ENCODE measurements around the gene GABRD. TPM values are rescaled to one million over a fixed set of nuclear protein-coding genes. Genes with fewer than 3 reads are reported as not detected.

Gene GABRD
- total RNA-seq, 1 donor from 2014 or later, result not detected

DNA sequence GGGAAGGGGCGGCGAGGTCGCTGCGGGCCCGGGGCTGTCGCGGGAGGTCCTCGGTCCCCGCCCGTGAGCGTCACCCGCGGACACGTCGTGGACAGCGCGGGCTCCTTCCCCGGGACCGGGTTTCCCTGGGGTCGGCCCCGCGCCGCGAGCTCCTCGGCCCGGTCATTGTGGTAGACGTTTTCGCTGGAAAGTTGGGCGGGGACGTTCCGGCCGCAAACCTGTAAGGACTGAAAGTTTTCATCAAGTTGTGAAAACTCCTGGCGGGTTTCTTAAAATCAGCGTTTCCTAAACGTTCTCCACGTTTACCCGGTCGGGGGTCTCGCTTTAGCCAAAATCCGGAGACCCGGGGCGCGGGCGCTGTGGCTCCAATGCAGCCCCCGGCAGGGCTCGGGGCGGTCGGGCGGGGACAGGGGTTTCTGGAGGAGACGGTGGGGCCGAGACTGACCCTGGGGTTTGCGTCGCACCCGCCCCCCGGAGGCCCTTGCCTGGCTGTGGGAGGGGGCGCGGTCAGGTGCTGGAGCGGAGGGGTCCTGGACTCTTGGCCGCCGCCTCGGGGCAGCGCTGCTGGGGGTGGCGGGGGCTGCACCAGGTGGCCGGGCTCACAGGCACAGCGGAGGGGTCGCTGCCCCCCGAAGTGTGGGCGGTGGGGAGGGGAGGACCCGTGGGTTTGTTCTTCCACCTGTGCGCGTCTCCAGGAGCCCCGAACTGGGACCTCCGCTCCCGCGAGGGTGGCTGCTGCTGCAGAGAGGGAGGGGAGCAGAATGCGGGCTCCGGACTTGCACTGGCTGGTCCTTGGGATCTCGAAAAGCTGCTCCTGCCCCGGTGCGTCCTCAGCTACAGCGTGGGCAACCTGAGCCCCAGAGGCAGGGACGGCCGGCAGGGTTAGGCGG, 31.9 kb downstream of the GABRD start:
- DNase-seq (ENCODE audit: low spot score), result no peak
- no peak for ATAC-seq

DNA sequence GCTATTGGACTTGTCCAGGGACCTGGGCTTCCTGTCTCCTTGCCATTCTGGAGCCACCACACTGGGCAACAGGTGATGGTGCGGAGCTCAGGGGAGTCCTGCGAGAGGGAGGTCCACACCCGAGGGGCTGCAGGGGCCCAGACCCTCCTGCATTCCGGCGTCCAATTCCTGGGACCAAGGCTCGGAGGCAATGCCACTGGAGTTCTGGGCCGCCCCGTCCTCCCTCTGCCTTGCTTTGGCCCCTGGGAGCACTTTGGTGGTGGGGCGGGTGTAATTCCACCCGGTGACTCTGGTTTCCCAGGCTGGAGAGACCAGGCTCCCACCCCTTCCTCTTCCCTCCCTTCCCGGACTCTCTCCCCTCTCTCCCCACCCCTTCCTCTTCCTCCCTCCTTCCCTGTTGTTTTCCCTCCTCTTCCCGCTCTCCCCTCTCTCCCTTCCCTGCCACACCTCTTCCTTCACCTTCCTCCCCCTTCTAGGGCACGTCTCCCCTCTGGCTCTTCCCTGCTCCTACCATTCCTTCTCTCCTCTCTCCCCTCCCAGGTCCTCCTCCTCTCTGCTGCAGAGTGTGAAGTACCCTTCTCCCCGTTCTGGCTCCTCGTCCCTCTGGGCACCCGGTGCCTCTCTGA, 33.0 kb downstream of the GABRD start:
- DNase-seq (ENCODE audit: low spot score) (no peak), ATAC-seq (no peak)

DNA sequence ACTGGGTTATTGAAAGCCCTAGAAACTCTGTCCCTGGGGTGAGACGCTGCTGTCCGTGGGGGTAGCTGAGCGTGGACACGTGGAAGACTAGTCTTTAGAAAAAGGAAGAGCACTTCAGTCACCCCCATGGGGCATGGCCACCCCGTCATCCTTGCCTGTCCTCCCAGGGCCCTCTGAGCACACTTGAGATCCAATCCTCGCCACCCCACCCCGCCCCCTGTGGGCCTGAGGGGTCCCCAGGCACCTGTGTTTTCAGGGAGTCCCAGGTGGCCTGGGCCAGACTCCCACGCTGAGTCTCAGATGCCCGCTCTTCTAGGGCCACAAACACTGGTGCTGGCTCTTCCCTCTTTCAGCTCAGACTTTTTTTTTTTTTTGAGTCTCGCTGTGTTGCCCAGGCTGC, 33.6 kb downstream of the GABRD start:
- DNase-seq (ENCODE audit: low spot score) (no peak), ATAC-seq (no peak)

DNA sequence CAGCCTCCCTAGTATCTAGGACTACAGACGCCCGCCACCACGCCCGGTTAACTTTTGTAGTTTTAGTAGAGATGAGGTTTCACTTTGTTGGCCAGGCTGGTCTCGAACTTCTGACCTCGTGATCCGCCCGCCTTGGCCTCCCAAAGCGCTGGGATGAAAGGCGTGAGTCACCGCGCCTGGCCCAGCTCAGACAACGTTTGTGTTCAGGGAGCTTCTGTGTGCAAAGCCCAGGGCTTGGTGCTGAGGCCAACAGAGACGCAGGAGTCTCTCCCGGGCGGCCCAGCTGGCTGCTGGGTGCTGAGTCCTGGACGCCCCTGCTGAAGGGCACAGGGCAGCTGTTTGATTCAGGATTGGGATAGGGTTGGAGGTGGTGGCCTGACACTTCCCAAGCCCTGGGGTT, 34.1 kb downstream of the GABRD start:
- ATAC-seq, result no peak
- DNase-seq (ENCODE audit: low spot score), result no peak

DNA sequence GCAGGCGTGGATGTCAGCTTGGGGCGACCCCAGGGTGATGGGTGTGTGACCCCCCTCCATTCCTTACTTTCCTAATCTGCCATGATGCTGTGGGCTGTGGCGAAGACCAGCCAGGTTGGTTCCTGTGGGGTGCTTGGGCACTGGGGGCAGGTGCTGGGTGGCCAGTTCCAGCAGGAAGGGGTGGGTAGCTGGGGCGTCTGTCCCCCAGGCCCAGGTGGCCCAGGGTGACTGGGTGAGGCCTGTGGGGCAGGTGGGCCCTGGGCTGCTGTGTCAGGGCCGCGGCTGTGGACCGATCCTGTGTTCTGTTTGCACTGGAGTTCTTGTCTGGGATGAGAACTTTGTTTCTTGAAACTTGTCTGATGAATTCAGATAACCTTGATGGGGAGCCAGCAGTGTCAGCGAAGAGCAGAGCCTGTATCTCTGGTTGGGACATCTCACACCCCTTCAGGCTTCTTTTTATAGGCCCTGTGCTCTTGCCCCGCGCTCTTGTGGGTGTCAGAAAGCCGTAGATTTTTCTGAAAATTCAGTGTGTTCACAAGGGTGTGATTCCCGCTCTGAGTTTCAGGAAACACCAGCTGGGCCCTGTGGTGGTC, 34.7 kb downstream of the GABRD start:
- ATAC-seq (no peak), DNase-seq (ENCODE audit: low spot score) (no peak)

DNA sequence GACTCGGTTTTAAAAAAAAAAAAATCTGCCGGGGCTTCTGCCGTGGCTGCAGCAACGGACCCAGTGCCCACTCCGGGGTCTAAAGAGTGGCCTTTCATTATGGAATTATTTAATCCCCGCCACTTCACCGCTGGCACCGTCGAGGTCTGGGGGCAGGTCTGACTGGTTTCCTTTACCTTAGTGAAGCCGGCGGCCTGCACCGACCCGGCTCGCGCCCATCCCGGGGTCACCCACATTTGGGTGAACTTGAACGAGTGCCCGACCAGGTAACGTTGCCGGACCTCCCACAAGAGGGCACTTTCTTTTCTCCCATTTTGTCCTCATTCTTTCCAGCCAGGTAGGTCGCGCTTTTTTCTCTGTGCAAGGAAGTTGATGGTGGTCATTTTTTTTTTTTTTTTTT, 35.4 kb downstream of the GABRD start:
- ATAC-seq (no peak), DNase-seq (ENCODE audit: low spot score) (no peak)

DNA sequence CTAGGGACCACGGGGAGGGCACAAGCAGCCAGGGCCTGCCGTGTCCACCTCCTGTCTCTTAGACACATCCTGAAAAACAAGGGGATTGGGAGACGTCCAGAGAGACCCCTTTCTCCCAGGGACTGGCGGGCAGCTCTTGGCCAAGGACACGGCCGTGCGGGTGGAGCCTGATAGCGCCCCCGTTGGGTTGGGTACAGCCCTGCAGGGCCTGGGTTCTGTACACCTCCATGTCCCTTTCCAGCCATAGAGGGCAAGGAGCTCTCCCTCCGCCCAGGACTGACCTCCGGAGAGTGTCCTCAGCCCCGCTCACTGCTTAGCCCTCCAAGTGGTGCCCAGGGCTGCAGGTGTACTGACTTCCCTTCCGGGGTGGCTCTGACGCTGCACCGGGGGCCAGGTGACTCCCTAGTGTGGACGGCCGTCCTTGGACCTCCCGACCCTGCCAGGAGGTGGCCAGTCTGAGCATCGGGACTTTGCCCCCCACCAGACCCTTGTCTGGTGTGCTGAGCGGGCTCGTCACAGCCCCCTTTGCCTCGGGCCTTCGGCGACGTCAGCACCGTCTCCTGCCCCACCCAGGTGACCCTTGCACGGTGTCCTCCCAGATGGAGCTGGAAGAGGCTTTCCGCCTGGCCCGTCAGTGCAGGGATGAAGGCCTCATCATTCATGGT, 36.9 kb downstream of the GABRD start:
- ATAC-seq, result no peak
- DNase-seq (ENCODE audit: low spot score), result no peak

DNA sequence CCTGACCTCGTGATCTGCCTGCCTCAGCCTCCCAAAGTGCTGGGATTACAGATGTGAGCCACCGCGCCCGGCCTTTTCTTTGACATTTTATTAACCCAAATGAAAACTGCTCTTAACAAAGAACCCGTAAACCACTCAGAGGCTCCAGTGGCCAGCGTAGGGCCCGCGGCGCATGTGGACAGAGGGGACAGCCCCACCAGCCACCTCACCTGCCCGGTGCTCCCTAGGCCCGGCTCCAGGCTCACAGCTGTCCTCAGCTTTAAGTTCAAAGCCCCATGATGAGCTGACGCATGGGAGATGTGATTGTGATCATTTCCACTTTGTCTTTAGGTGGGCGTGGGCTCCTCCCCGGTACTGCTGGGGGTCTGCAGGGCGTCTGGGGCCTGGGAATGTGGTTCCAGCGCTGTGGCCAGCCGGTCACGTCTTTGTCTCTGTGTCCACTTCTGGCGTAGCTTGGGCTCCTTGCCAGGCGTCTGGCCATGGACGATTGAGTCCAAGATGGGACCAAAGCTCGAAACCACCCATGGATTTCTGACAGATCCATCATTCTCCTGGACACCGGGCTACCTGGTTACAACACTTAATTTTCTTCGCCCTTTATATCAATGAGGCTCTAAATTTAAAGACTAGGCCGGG, 37.9 kb downstream of the GABRD start:
- no peak for ATAC-seq
- no peak for DNase-seq (ENCODE audit: low spot score)

DNA sequence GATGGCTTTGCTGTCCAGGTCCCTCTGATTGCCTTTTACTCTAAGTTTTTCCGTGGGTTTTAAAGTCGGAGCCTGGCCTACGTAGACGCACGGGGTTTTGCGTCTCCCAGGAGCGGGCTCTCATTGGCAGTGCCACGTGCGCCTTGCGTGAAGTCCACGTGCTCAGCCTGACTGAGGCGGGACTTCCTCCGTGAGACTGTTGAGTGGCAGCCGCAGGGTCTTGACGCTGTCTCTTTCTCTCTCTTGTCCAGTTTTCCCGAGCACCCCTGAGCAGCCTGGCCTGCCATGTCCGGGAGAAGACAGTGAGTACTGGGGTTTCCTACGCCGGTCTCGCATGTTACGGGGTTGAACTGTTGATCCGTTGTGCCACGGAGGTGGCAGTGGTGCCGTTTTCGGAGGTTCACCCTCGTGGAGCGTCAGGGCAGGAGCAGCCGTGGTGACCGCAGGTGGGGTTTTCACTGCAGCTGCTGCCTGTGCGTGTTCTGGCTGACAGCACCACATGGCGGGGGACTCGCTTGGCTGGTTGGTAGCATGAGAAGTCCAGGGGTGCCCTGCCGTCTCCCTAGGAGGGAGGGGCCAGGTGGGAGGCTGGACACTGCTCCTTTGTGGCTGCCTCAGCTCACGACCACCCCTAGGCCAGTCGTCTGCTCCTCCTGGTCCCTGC, 40.3 kb downstream of the GABRD start:
- DNase-seq (ENCODE audit: low spot score) (no peak), ATAC-seq (no peak)

DNA sequence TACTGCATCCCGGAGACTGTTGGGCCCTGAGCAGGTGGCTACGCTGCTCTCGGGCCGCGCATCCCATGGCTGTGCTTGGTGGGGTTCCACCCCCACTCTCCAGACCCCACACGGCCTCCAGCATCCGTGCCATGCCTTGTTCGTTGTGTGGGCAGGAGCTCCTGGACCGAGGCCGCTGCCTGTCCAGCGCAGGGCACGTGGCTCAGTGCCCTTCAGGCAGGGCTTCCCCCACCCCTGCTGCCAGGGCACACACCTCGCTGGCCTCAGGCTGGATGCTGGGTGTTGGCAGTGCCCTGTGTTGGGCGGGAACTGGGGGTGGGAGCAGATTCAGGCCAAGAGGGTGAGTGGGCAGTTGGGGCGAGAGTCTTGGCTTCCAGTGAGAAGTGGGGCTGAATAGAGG, 40.9 kb downstream of the GABRD start:
- ATAC-seq (no peak), DNase-seq (ENCODE audit: low spot score) (no peak)

DNA sequence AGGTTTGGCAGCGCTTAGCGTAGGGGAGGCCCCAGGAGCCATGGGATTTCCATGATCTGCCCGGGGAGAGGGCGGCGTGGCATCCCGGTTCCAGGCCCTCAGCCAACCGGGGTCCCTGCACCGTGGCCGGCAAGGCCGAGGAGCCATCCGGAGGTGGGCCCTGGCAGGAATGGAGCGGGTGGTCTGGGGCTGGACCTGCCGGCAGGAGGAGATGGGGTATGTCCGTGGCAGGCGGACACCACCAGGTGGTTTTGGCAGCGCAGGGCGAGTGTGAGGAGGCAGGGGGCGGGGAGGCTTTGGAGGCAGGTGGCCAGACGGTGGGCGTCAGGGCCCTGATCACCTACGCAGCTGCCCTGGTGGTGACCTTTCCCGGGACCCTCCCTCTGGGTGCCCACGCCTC, 41.4 kb downstream of the GABRD start:
- no peak for DNase-seq (ENCODE audit: low spot score)
- ATAC-seq, result no peak

DNA sequence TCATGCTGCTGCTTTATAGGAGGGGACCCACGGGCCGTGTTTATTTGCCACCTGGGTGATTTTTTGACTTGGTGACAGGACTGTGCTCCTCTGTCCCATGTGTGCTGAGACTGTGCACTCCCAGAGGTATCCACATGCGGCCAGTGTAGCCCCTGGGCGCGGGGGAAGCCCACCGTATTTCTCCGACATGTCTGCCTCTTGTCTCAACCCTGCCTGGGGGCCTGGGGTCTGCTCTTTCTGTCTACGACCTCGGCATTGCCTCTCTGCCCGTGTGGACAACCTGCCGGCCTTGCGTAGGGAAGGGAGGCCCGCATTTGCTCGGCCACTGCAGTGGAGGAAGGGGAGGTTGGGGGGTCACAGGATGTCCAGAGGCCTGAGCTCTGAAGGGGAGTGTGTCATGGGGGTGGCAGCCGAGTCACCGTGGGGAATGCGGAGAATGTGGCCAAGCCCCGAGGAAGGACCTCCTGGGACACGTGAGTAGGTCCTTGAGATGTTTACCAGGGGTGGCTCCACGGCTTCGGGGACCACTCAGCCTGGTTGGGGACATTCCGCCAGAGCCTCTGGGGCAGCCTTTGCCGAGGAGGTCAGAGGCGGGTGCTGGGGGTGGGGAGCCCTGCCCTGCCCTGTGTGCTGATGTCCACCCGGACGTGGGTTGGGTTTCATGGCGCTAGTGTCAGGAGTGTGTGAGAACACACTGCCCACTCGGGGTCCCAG, 42.1 kb downstream of the GABRD start:
- DNase-seq (ENCODE audit: low spot score), result no peak

DNA sequence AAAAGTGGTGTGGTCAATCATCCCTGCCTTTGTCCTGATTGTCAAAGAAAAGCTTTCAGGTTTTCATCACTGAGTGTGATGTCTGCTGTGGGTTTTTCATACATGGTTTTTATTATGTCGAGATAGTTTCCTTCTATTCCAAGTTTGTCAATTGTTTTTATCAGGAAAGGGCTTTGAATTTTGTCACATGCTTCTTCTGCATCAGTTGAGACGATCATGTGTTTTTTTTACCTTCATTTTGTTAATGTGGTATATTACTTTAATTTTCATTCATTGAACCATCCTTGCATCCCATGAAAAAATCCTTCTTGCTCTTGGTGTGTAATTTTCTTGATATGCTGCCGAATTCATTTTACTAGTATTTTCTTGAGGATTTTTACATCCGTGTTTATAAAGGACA, 46.6 kb downstream of the GABRD start:
- ATAC-seq, result no peak
- DNase-seq (ENCODE audit: low spot score), result no peak

More for the DNA sequence above, 42.1 kb downstream of the GABRD start:
- peak; percentile 11 for ATAC-seq

DNA sequence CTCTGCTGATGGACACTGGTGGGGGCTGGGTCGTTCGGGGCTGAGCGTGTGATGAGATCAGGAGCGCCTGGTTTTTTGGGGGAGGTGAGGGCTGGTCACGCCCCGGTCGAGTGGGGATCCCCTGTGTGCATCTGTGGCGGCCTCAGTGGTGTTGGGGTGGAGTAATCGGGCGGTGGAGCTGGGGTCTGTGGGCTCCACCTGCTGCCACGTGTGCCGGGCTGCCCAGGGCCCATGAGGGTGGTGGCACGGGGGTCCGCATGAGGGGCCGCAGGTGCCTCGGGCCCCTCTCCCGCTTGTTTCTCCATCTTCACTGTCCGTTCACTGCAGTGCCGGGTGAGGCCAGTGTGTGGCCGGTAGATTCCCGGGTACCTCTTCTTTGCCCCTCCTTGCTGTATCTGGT, 48.2 kb downstream of the GABRD start:
- ATAC-seq (no peak), DNase-seq (ENCODE audit: low spot score) (no peak)

DNA sequence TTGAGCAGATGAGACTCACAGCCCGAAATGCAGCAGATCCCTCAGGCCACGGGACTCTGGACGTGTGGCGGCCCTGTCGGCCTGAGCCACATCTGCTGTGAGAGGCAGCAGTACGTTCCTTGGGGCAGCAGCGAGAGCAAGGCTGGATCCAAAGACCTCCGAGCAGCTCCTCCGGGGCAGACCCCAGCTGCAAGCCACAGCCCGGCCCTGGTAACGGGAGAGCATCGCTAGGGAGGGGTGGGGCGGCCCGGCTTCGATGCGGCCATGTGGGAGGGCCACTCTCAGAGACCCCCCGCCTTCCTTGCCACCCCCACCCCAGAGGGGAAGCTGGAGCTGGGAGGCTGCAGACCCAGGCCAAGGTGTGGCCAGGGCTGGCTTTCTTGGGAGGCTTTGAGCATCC, 48.8 kb downstream of the GABRD start:
- DNase-seq (ENCODE audit: low spot score), result no peak
- ATAC-seq, result no peak

DNA sequence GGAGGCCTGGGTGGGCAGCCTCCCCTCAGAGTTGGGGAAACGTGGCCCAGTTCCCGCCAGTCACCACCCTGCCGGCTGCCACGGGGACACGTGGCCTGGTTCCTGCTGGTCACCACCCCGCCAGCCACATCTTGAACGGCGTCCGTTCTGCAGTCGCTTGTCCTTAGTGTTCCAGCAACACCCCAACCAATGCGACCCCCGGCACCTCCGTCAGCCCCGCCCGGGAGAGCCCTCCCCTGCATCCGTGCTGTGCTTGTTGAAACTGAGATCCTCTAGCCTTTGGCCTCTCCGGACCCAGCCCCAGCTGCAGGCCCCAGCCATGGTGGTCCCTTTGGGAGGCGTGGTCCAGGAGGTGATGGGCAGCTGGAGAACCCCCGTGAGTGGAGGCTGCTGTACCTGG, 49.8 kb downstream of the GABRD start:
- no peak for DNase-seq (ENCODE audit: low spot score)
- ATAC-seq, result no peak

DNA sequence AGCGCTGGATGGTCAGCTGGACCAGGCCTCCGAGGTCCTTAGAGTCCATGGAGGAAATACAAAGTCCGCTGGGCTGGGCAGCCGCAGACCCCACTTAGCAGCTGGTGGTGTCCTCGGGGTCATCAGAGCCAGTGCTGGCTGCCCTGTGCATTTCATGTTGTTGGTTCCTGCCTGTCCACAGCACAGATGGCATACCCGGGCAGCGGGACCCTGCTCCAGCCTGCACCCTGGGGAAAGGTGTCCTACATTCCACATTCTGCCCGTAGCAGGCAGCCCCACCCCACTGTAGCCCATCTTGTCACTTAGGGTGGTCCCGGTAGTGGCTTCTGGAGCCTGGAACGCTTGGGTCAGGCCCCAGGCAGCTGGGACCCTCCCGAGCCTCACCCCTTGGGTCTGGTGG, 50.9 kb downstream of the GABRD start:
- ATAC-seq (no peak), DNase-seq (ENCODE audit: low spot score) (no peak)

DNA sequence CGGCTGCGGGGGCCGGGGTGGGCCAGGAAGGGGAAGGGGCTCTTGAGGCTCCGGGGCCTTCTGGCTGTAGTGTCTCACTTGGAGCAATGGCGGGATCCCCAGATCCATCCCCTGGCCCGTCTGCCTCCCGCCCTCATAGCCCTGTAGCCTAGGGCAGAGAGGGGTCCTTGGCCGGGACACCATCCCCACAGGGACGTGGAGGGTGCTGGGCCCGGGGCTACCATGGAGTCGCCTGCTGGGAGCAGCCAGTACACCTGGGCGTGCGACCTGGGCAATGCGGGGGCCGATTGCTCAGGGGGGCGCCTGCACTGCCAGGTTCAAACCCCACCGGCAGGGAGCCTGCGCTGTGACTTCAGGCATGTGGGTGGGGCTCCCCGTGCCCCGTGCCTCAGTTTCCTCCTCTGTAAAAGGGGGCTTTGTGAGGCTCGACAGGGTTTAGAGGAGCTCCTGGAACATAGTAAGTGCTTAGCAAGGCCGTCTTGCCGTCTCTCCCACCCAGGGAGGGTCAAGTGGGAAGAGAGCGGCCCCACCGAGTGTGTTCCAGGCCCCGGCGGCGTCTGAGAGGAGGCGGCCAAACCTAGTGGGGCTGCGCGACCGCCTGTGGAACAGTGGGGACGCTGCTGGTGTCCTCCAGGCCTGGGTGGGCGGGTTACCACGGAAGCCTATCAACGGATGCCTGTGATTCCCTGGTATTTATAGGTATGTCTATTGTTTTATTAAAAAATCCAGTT, 51.8 kb downstream of the GABRD start:
- no peak for DNase-seq (ENCODE audit: low spot score)

DNA sequence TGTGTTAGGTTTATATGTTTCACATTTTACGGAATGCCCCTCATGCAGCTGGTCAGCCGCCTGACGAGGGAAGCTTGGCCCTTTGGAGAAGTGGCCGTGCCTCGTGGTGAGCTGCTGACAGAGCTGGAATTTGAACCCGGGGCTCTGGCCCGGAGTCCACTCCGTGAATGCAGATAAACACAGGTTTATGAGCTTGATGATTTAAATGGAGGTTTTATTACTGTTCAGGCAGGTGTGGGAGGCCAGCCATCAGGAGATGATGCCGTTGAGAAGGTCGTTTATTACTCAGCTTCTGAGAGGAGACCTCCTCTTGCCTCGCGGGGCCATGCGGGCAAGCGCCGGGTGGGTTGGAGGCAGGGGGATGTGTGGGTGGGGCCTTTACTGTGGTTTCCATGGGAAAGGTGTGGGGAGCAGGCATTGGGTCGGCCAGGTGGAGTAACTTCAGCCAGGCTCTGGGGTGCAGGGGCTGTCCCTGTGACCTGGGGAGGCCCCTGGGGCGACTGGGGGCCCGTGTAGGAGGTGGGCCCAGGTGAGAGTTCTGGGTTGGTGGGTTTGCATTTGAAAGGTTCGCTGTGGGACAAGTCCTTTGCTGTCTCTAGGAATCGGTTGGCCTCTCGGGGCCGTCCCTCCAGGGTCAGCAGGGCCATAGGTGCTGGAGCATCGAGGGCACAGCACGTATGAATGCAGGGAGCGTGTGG, 53.1 kb downstream of the GABRD start:
- ATAC-seq, result no peak
- DNase-seq (ENCODE audit: low spot score), result no peak

More for the DNA sequence above, 51.8 kb downstream of the GABRD start:
- ATAC-seq, result no peak
